Psoas muscle (tissue), 8 donors: Measurements from ENCODE around the gene KIF3B. TPM values are rescaled to one million over a fixed set of nuclear protein-coding genes. Genes with fewer than 3 reads are reported as not detected.
"Not testable (repeated sequence)": the region's sequence is repeated elsewhere in the genome, so short reads cannot be mapped to it uniquely, and the experiment has no call there.

Source experiments
- ATAC-seq, 4 donors: fragments of 200-7000 bp; cut with Tn5 transposase; one replicate each; pipeline ENCODE4 v1.9.1; 2020; ENCODE audit warnings: moderate library complexity in 3 of 4, mild to moderate bottlenecking in 2 of 4
- DNase-seq, 2 donors: peaks; one replicate each; pipeline ENCODE4 v3.0.0-alpha.2; 2020
- H3K27ac ChIP-seq: fragments of 200-600 bp; one replicate; pipeline ENCODE4 v1.8.0; 2022
- H3K27me3 ChIP-seq, 3 donors: fragments of 200-600 bp in 1 of 3; one replicate each; pipeline versions ENCODE4 v1.6.1 to v1.8.0; 2013 to 2022; ENCODE audit warnings: low read length in 2 of 3, mild to moderate bottlenecking in 2 of 3, moderate library complexity in 1 of 3; ENCODE audit not compliant: insufficient read depth in 3 of 3
- H3K36me3 ChIP-seq, 2 donors: fragments of 200-600 bp in 1 of 2; one replicate each; pipeline versions ENCODE4 v1.6.1 to v1.8.0; 2013 to 2022; ENCODE audit warnings: low read depth in 1 of 2, mild to moderate bottlenecking in 1 of 2, moderate library complexity in 1 of 2; ENCODE audit not compliant: insufficient read depth in 1 of 2
- H3K4me1 ChIP-seq: fragments of 200-600 bp; one replicate; pipeline ENCODE4 v1.8.0; 2022
- H3K4me3 ChIP-seq: fragments of 200-600 bp; one replicate; pipeline ENCODE4 v1.8.0; 2022; ENCODE audit warnings: mild to moderate bottlenecking
- H3K9me3 ChIP-seq: fragments of 200-600 bp; one replicate; pipeline ENCODE4 v1.8.0; 2022
- WGBS, 3 donors: extraction: QIAGEN DNeasy Blood & Tissue Kit; methylation state at CpG; one replicate each; pipeline versions ENCODE4 v1.1.6 to v1.1.7; 2013; 5-methylcytosine and 5-hydroxymethylcytosine counted together
- intact Hi-C, 2 donors: fragments of 100-400 bp; cut with DNase I; formaldehyde crosslinking; loops; one replicate each; pipeline versions ENCODE4 v1.11.0 to v1.14.2; 2022
- polyA plus RNA-seq, 3 donors: library from polyadenylated mRNA; stranded (reverse); fragments of 200-250 nt; gene quantifications; one replicate each; pipeline ENCODE4 v1.2.3, GENCODE V29; 2013
- total RNA-seq, 4 donors: library from RNA; stranded (reverse); fragmentation: NEBNext Ultra II Directional in 2 of 4; extraction: Animal tissue kit (Norgen Biotek cat#: 25700) in 2 of 4; gene quantifications; one replicate each; pipeline versions ENCODE4 v1.2.1 to v1.2.4, GENCODE V29; 2021 to 2023
- TF ChIP-seq, protein P1 (sequence below): fragments of 200-600 bp; IDR thresholded peaks from one replicate; pipeline ENCODE4 v1.8.0; 2022; ENCODE audit warnings: antibody characterized with exemption
- donor health status: healthy with polysubstance abuse.
- donor health status: DM: no; HTN: no; CAD: no; lungs with moderate emphysema.
- donor health status: Bipolar disorder and iron deficiency.
- donor health status: healthy.
- donor health status: DM: yes; HTN: yes; CAD: no.
- donor health status: DM: no; HTN: no; CAD: no.
- donor health status: DM: no; HTN: no; CAD: no.
- donor health status: DM: yes; HTN: yes; CAD: no.

KIF3B gene
- total and polyA plus RNA-seq, 7 donors = 3.3 to 11.4 (median 7.5) TPM

DNA sequence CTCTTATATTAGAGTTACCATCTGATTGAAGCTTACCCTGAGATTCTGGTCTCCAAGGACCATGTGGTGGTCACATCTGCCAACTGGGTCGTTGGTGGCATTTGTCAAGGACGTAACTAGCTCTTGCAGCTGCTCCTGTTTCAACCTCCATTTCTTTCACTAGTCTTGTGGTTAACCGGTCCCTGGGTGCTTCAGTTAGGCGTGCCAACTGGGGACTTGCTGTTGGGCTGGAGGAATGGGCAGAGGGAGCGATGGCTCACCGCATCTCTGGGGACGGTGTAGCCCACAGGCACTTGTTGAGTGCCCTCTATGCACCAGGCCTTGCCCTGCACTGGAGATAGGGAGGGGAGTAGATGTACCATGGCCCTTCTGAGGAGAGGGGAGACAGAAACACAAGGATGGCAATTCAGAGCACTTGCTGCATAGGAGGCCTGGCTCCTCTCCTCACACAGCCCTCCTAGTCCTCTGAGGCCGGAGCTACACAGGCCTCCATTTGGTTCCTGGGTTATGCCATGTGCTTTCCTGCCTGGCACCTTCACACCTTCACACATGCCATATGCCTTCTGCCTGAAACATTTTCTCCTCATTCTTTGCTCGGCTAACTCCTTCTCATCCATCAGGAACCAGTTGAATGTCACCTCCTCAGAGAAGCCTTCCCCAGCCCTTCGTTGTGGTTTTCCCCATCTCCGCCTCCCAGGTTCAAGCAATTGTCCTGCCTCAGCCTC lies 60.6 kb downstream of the KIF3B start:
- no peak for DNase-seq
- H3K27me3 ChIP-seq = no peaks in the 10 kb centered on the region
- peaks cover 0 to 2% of the 10 kb centered on the region in 2 donors for H3K36me3 ChIP-seq
- intact Hi-C loops = no loop called here
- ATAC-seq = peak in 3 of 4 donors; percentile 28 to 43 (median 36)
- WGBS, 3 donors = 74 to 79% (median 77%) methylated on average over 11 of the region's 11 CpGs
- TF ChIP-seq, protein P1, sequence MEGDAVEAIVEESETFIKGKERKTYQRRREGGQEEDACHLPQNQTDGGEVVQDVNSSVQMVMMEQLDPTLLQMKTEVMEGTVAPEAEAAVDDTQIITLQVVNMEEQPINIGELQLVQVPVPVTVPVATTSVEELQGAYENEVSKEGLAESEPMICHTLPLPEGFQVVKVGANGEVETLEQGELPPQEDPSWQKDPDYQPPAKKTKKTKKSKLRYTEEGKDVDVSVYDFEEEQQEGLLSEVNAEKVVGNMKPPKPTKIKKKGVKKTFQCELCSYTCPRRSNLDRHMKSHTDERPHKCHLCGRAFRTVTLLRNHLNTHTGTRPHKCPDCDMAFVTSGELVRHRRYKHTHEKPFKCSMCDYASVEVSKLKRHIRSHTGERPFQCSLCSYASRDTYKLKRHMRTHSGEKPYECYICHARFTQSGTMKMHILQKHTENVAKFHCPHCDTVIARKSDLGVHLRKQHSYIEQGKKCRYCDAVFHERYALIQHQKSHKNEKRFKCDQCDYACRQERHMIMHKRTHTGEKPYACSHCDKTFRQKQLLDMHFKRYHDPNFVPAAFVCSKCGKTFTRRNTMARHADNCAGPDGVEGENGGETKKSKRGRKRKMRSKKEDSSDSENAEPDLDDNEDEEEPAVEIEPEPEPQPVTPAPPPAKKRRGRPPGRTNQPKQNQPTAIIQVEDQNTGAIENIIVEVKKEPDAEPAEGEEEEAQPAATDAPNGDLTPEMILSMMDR = no peak
- H3K4me1 ChIP-seq = peaks cover 8% of the 10 kb centered on the region
- no peak overlapping the region for H3K27ac ChIP-seq
- no peak overlapping the region for H3K4me3 ChIP-seq
- H3K9me3 ChIP-seq = no peaks in the 10 kb centered on the region

DNA sequence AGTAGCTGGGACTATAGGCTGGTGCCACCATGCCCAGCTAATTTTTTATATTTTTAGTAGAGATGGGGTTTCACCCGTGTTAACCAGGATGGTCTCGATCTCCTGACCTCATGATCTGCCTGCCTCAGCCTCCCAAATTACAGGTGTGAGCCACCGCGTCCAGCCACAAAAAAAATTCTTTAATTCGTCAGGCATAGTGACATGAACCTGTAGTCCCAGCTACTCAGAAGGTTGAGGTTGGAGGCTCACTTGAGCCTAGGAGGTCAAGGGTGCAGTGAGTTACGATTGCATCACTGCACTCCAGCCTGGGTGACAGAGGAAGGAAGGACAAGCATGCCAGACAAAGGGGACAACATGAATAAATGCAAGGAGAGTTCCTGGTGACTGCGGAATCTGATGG lies 61.2 kb downstream of the KIF3B start:
- Histone ChIP-seq H3K27ac (no peak overlapping the region), H3K27me3 (no peaks in the 10 kb centered on the region), H3K4me3 (no peak overlapping the region), H3K4me1 (peaks cover 8% of the 10 kb centered on the region), H3K9me3 (no peaks in the 10 kb centered on the region), H3K36me3 (no peaks in the 10 kb centered on the region)
- no peak for DNase-seq
- WGBS, 3 donors = 91 to 93% (median 93%) methylated on average over 7 of the region's 7 CpGs
- no peak for ATAC-seq
- intact Hi-C loops = no loop called here
- TF ChIP-seq, protein P1 = no peak

DNA sequence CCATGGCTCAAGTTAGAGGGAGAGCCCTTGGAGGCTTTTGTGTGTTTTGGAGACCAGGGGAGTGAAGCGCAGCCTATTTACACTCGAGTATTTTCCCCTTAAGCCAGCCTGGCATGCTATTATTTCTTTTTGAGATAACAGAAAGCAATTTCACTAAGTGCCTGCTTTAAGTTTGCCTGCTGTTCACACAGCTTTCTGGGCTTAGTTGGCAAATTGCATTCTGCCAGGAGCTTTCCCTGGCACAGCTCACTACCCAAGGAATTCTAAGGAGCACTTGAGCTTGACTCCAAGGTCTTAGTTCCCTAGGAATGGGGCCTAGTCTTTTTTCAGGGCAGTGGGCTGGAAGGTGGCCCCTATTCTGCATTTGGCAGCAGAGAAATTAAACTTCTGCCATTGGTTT lies 61.7 kb downstream of the KIF3B start:
- H3K27ac ChIP-seq = no peak overlapping the region

DNA sequence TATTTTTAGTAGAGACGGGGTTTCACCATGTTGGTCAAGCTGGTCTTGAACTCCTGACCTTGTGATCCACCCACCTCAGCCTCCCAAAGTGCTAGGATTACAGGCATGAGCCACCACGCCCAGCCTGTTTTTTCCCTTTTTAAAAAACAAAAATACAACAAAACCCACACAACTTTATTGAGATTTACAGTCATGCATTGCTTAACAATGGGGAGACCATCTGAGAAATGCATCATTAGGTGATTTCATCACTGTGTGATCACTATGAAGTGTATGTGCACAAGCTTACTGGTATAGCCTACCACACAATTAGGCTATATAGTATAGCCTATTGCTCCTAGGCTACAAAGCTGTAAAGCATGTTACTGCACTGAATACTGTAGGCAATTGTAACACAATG lies 63.6 kb downstream of the KIF3B start:
- ATAC-seq, H3K27me3 ChIP-seq, H3K9me3 ChIP-seq, intact Hi-C loops, H3K36me3 ChIP-seq, DNase-seq, H3K4me1 ChIP-seq, H3K4me3 ChIP-seq, H3K27ac ChIP-seq: not testable (repeated sequence)
- WGBS, 3 donors = 82 to 94% (median 84%) methylated on average over 1 to 2 of the region's 2 CpGs

More for the DNA sequence above, 61.7 kb downstream of the KIF3B start:
- H3K9me3 ChIP-seq = no peaks in the 10 kb centered on the region
- ATAC-seq (no peak), DNase-seq (no peak)
- TF ChIP-seq, protein P1 = no peak
- H3K4me3 ChIP-seq = no peak overlapping the region
- H3K27me3 ChIP-seq = no peaks in the 10 kb centered on the region
- H3K36me3 ChIP-seq = no peaks in the 10 kb centered on the region
- H3K4me1 ChIP-seq = peaks cover 6% of the 10 kb centered on the region
- 74 to 87% (median 83%) methylated on average over 2 of the region's 2 CpGs for WGBS, 3 donors
- intact Hi-C loops = no loop called here

DNA sequence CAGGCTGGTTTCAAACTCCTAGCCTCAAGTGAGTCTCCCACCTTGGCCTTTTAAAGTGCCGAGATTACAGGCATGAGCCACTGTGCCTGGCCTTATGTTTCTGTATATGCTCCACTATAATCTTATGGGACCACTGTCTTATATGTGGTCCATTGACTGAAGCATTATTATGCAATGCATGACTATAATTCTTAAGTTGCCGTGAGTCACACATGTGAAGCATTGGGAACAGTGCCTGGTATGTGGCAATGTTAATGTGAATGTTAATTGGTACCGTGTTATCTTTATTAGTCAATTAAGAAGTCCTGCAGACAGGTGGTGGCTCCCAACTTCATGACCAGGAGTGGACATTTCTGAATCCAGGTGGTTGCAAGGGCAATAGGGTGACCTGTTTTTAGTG lies 66.0 kb downstream of the KIF3B start:
- Histone ChIP-seq H3K9me3 (no peaks in the 10 kb centered on the region), H3K27ac (no peak overlapping the region), H3K36me3 (no peaks in the 10 kb centered on the region), H3K4me3 (no peak overlapping the region), H3K4me1 (no peaks in the 10 kb centered on the region), H3K27me3 (no peaks in the 10 kb centered on the region)
- TF ChIP-seq, protein P1 = no peak
- ATAC-seq (no peak), DNase-seq (no peak)
- intact Hi-C loops = no loop called here
- 84 to 89% (median 89%) methylated on average over 3 of the region's 3 CpGs for WGBS, 3 donors
